CD14-positive monocyte (primary cell): ENCODE results near the gene HLCS. TPM values are rescaled to one million over a fixed set of nuclear protein-coding genes. Genes with fewer than 3 reads are reported as not detected.
A peak's percentile ranks its signal among the peaks of the same experiment; 100 is the strongest.

ENCODE experiments used
- DNase-seq, 3 donors: peaks; one replicate each; pipeline ENCODE4 v3.0.0-alpha.2; 2011 to 2022
- H2AFZ ChIP-seq: 2 replicates; pipeline ENCODE4 v1.6.0; 2012; ENCODE audit warnings: mild to moderate bottlenecking, low read depth, low read length, inconsistent platforms; ENCODE audit not compliant: insufficient read depth, poor library complexity, severe bottlenecking
- H3K27ac ChIP-seq, 2 donors: 1 replicate in 1 of 2; 2 replicates in 1 of 2; pipeline ENCODE4 v1.5.1; 2012 to 2013; ENCODE audit warnings: low read length in 2 of 2, control low read depth in 1 of 2, inconsistent platforms in 1 of 2, low read depth in 1 of 2, mild to moderate bottlenecking in 1 of 2
- H3K27me3 ChIP-seq, 2 donors: one replicate each; pipeline versions ENCODE4 v1.6.0 to v1.6.1; 2011 to 2013; ENCODE audit warnings: low read length in 2 of 2; ENCODE audit not compliant: control insufficient read depth in 2 of 2, insufficient read depth in 2 of 2
- H3K36me3 ChIP-seq, 2 donors: replicated peaks in 1 of 2; 1 replicate in 1 of 2; 2 replicates in 1 of 2; pipeline versions ENCODE4 v1.5.1 to v1.6.1; 2012 to 2013; ENCODE audit warnings: low read length in 2 of 2, control low read depth in 1 of 2, inconsistent platforms in 1 of 2, mild to moderate bottlenecking in 1 of 2; ENCODE audit not compliant: insufficient read depth in 2 of 2, control insufficient read depth in 1 of 2
- H3K4me1 ChIP-seq, 2 donors: 1 replicate in 1 of 2; 2 replicates in 1 of 2; pipeline versions ENCODE4 v1.5.1 to v1.6.1; 2012 to 2013; ENCODE audit warnings: low read length in 2 of 2, control low read depth in 1 of 2, inconsistent platforms in 1 of 2, mild to moderate bottlenecking in 1 of 2, moderate library complexity in 1 of 2; ENCODE audit not compliant: insufficient read depth in 2 of 2, control insufficient read depth in 1 of 2
- H3K4me2 ChIP-seq: replicated peaks from 2 replicates; pipeline ENCODE3; 2012; ENCODE audit warnings: low read length, moderate library complexity, mild to moderate bottlenecking; ENCODE audit not compliant: poor library complexity, severe bottlenecking; ENCODE audit errors: extremely low read depth
- H3K4me3 ChIP-seq, 3 experiments: fragments of 200-600 bp in 1 of 3; sonication (generic) in 1 of 3; replicated peaks in 1 of 3; 1 replicate in 2 of 3; 2 replicates in 1 of 3; pipeline ENCODE4 v1.5.1; 2011 to 2013; ENCODE audit warnings: low read length in 3 of 3, mild to moderate bottlenecking in 3 of 3, control low read depth in 2 of 3, low read depth in 2 of 3, inconsistent platforms in 1 of 3, moderate library complexity in 1 of 3
- H3K79me2 ChIP-seq: 2 replicates; pipeline ENCODE4 v1.6.0; 2012; ENCODE audit warnings: mild to moderate bottlenecking, control low read depth, inconsistent platforms, low read length, moderate library complexity; ENCODE audit not compliant: insufficient read depth
- H3K9ac ChIP-seq: 2 replicates; pipeline ENCODE4 v1.6.0; 2017; ENCODE audit warnings: low read length, mild to moderate bottlenecking; ENCODE audit not compliant: insufficient read depth, poor library complexity, severe bottlenecking
- H3K9me3 ChIP-seq, 2 donors: replicated peaks in 1 of 2; 1 replicate in 1 of 2; 2 replicates in 1 of 2; pipeline versions ENCODE4 v1.5.1 to v1.6.1; 2012 to 2013; ENCODE audit warnings: low read length in 2 of 2, control low read depth in 1 of 2; ENCODE audit not compliant: control insufficient read depth in 1 of 2, insufficient read depth in 1 of 2
- H4K20me1 ChIP-seq: 2 replicates; pipeline ENCODE4 v1.6.0; 2012; ENCODE audit warnings: mild to moderate bottlenecking, low read length, control low read depth, moderate library complexity; ENCODE audit not compliant: insufficient read depth
- H3K27ac Mint-ChIP-seq, 7 donors: one replicate each; pipeline ENCODE4 v1.8.0; 2020; ENCODE audit warnings: mild to moderate bottlenecking in 7 of 7, mixed read lengths in 7 of 7, moderate library complexity in 6 of 7, inconsistent platforms in 2 of 7
- H3K27me3 Mint-ChIP-seq, 3 donors: one replicate each; pipeline ENCODE4 v1.8.0; 2021 to 2022; ENCODE audit warnings: low read depth in 3 of 3, mild to moderate bottlenecking in 3 of 3, mixed read lengths in 3 of 3, moderate library complexity in 3 of 3, inconsistent platforms in 1 of 3
- H3K36me3 Mint-ChIP-seq, 2 donors: one replicate each; pipeline ENCODE4 v1.8.0; 2020; ENCODE audit warnings: mixed read lengths in 2 of 2, inconsistent platforms in 1 of 2, mild to moderate bottlenecking in 1 of 2
- H3K4me1 Mint-ChIP-seq: one replicate; pipeline ENCODE4 v1.8.0; 2020; ENCODE audit warnings: mild to moderate bottlenecking, mixed read lengths
- H3K4me3 Mint-ChIP-seq, 2 donors: one replicate each; pipeline ENCODE4 v1.8.0; 2020; ENCODE audit warnings: mild to moderate bottlenecking in 2 of 2, mixed read lengths in 2 of 2, moderate library complexity in 1 of 2
- H3K9me3 Mint-ChIP-seq, 7 donors: one replicate each; pipeline ENCODE4 v1.8.0; 2020 to 2022; ENCODE audit warnings: mixed read lengths in 7 of 7, mild to moderate bottlenecking in 6 of 7, moderate library complexity in 6 of 7, inconsistent platforms in 2 of 7
- CTCF ChIP-seq: fragments of 200-600 bp; IDR thresholded peaks from one replicate; pipeline ENCODE4 v1.8.0; 2022; ENCODE audit warnings: antibody characterized with exemption, mild to moderate bottlenecking
- WGBS: methylation state at CpG from one replicate; pipeline ENCODE4 v1.1.5; 2013; ENCODE audit warnings: missing lambda C conversion rate; ENCODE audit not compliant: insufficient coverage; 5-methylcytosine and 5-hydroxymethylcytosine counted together
- intact Hi-C, 2 donors: fragments of 100-400 bp; cut with micrococcal nuclease; formaldehyde crosslinking; loops; one replicate each; pipeline versions ENCODE4 v1.15.0 to v1.15.1; 2023
- polyA plus RNA-seq, 3 donors: library from polyadenylated mRNA; depleted of rRNA in 1 of 3; unstranded in 2 of 3; stranded (reverse) in 1 of 3; fragments of 300-500 nt in 2 of 3; fragments of >200 nt in 1 of 3; fragmentation: Illumina TruSeq in 2 of 3; gene quantifications; 1 replicate in 2 of 3; 2 replicates in 1 of 3; pipeline ENCODE4 v1.2.3, GENCODE V29; 2012 to 2021

HLCS gene
- polyA plus RNA-seq, 3 donors: 2.1 to 3.1 (median 2.2) TPM

- 100% methylated on average over 2 of the region's 7 CpGs for WGBS
- H3K9ac ChIP-seq: no peak overlapping the region
- H3K9me3 ChIP-seq: no peaks in the 10 kb centered on the region
- peak overlapping the region in 1 of 7 donors; percentile 30 for H3K27ac Mint-ChIP-seq
- no peaks in the 10 kb centered on the region for H3K36me3 ChIP-seq
- H3K27me3 ChIP-seq: no peaks in the 10 kb centered on the region
- H3K9me3 Mint-ChIP-seq: no peaks in the 10 kb centered on the region
- H3K4me1 ChIP-seq: no peaks in the 10 kb centered on the region
- H3K4me3 Mint-ChIP-seq: no peak overlapping the region
- no peak overlapping the region for H3K4me2 ChIP-seq
- H3K4me1 Mint-ChIP-seq: no peaks in the 10 kb centered on the region
- peaks cover 0 to 3% (median 0%) of the 10 kb centered on the region in 3 donors for H3K27me3 Mint-ChIP-seq
- no peak for TF ChIP-seq CTCF
- H3K36me3 Mint-ChIP-seq: no peaks in the 10 kb centered on the region
- DNase-seq: no peak
- no peak overlapping the region for H3K27ac ChIP-seq
- no peak overlapping the region for H2AFZ ChIP-seq
- H3K4me3 ChIP-seq: no peak overlapping the region
- intact Hi-C loops: no loop called here
- no peaks in the 10 kb centered on the region for H3K79me2 ChIP-seq
- no peaks in the 10 kb centered on the region for H4K20me1 ChIP-seq
Observed at GRCh38 chr21:36756527-36756926, 209.9 kb downstream of the HLCS start.

GRCh38 chr21:36754241-36754898, 212.1 kb downstream of the HLCS start:
- no peak overlapping the region for H3K9ac ChIP-seq
- H3K36me3 ChIP-seq: no peaks in the 10 kb centered on the region
- WGBS: 97% methylated on average over 19 of the region's 22 CpGs
- H3K9me3 ChIP-seq: no peaks in the 10 kb centered on the region
- Mint-ChIP-seq H3K4me1 (no peaks in the 10 kb centered on the region), H3K36me3 (peaks cover 0 to 5% of the 10 kb centered on the region in 2 donors), H3K9me3 (peaks cover 0 to under 1% (median 0%) of the 10 kb centered on the region in 7 donors), H3K4me3 (no peak overlapping the region), H3K27me3 (peaks cover 10 to 11% (median 10%) of the 10 kb centered on the region in 3 donors), H3K27ac (no peak overlapping the region)
- no peaks in the 10 kb centered on the region for H4K20me1 ChIP-seq
- no peak overlapping the region for H3K4me2 ChIP-seq
- no peak for DNase-seq
- no peak overlapping the region for H2AFZ ChIP-seq
- no peak for TF ChIP-seq CTCF
- no peaks in the 10 kb centered on the region for H3K4me1 ChIP-seq
- H3K27ac ChIP-seq: no peak overlapping the region
- H3K79me2 ChIP-seq: no peaks in the 10 kb centered on the region
- peaks cover 6 to 11% of the 10 kb centered on the region in 2 donors for H3K27me3 ChIP-seq
- H3K4me3 ChIP-seq: no peak overlapping the region
- intact Hi-C loops: no loop called here
